CD14-positive monocyte (primary cell): ENCODE results near the gene TENT4A. TPM values are rescaled to one million over a fixed set of nuclear protein-coding genes. Genes with fewer than 3 reads are reported as not detected.

ENCODE experiments used
- DNase-seq, 3 donors: peaks; one replicate each; pipeline ENCODE4 v3.0.0-alpha.2; 2011 to 2022
- H2AFZ ChIP-seq: 2 replicates; pipeline ENCODE4 v1.6.0; 2012; ENCODE audit warnings: mild to moderate bottlenecking, low read depth, low read length, inconsistent platforms; ENCODE audit not compliant: insufficient read depth, poor library complexity, severe bottlenecking
- H3K27ac ChIP-seq, 2 donors: 1 replicate in 1 of 2; 2 replicates in 1 of 2; pipeline ENCODE4 v1.5.1; 2012 to 2013; ENCODE audit warnings: low read length in 2 of 2, control low read depth in 1 of 2, inconsistent platforms in 1 of 2, low read depth in 1 of 2, mild to moderate bottlenecking in 1 of 2
- H3K27me3 ChIP-seq, 2 donors: one replicate each; pipeline versions ENCODE4 v1.6.0 to v1.6.1; 2011 to 2013; ENCODE audit warnings: low read length in 2 of 2; ENCODE audit not compliant: control insufficient read depth in 2 of 2, insufficient read depth in 2 of 2
- H3K36me3 ChIP-seq, 2 donors: replicated peaks in 1 of 2; 1 replicate in 1 of 2; 2 replicates in 1 of 2; pipeline versions ENCODE4 v1.5.1 to v1.6.1; 2012 to 2013; ENCODE audit warnings: low read length in 2 of 2, control low read depth in 1 of 2, inconsistent platforms in 1 of 2, mild to moderate bottlenecking in 1 of 2; ENCODE audit not compliant: insufficient read depth in 2 of 2, control insufficient read depth in 1 of 2
- H3K4me1 ChIP-seq, 2 donors: 1 replicate in 1 of 2; 2 replicates in 1 of 2; pipeline versions ENCODE4 v1.5.1 to v1.6.1; 2012 to 2013; ENCODE audit warnings: low read length in 2 of 2, control low read depth in 1 of 2, inconsistent platforms in 1 of 2, mild to moderate bottlenecking in 1 of 2, moderate library complexity in 1 of 2; ENCODE audit not compliant: insufficient read depth in 2 of 2, control insufficient read depth in 1 of 2
- H3K4me2 ChIP-seq: replicated peaks from 2 replicates; pipeline ENCODE3; 2012; ENCODE audit warnings: low read length, moderate library complexity, mild to moderate bottlenecking; ENCODE audit not compliant: poor library complexity, severe bottlenecking; ENCODE audit errors: extremely low read depth
- H3K4me3 ChIP-seq, 3 experiments: fragments of 200-600 bp in 1 of 3; sonication (generic) in 1 of 3; replicated peaks in 1 of 3; 1 replicate in 2 of 3; 2 replicates in 1 of 3; pipeline ENCODE4 v1.5.1; 2011 to 2013; ENCODE audit warnings: low read length in 3 of 3, mild to moderate bottlenecking in 3 of 3, control low read depth in 2 of 3, low read depth in 2 of 3, inconsistent platforms in 1 of 3, moderate library complexity in 1 of 3
- H3K79me2 ChIP-seq: 2 replicates; pipeline ENCODE4 v1.6.0; 2012; ENCODE audit warnings: mild to moderate bottlenecking, control low read depth, inconsistent platforms, low read length, moderate library complexity; ENCODE audit not compliant: insufficient read depth
- H3K9ac ChIP-seq: 2 replicates; pipeline ENCODE4 v1.6.0; 2017; ENCODE audit warnings: low read length, mild to moderate bottlenecking; ENCODE audit not compliant: insufficient read depth, poor library complexity, severe bottlenecking
- H3K9me3 ChIP-seq, 2 donors: replicated peaks in 1 of 2; 1 replicate in 1 of 2; 2 replicates in 1 of 2; pipeline versions ENCODE4 v1.5.1 to v1.6.1; 2012 to 2013; ENCODE audit warnings: low read length in 2 of 2, control low read depth in 1 of 2; ENCODE audit not compliant: control insufficient read depth in 1 of 2, insufficient read depth in 1 of 2
- H4K20me1 ChIP-seq: 2 replicates; pipeline ENCODE4 v1.6.0; 2012; ENCODE audit warnings: mild to moderate bottlenecking, low read length, control low read depth, moderate library complexity; ENCODE audit not compliant: insufficient read depth
- H3K27ac Mint-ChIP-seq, 7 donors: one replicate each; pipeline ENCODE4 v1.8.0; 2020; ENCODE audit warnings: mild to moderate bottlenecking in 7 of 7, mixed read lengths in 7 of 7, moderate library complexity in 6 of 7, inconsistent platforms in 2 of 7
- H3K27me3 Mint-ChIP-seq, 3 donors: one replicate each; pipeline ENCODE4 v1.8.0; 2021 to 2022; ENCODE audit warnings: low read depth in 3 of 3, mild to moderate bottlenecking in 3 of 3, mixed read lengths in 3 of 3, moderate library complexity in 3 of 3, inconsistent platforms in 1 of 3
- H3K36me3 Mint-ChIP-seq, 2 donors: one replicate each; pipeline ENCODE4 v1.8.0; 2020; ENCODE audit warnings: mixed read lengths in 2 of 2, inconsistent platforms in 1 of 2, mild to moderate bottlenecking in 1 of 2
- H3K4me1 Mint-ChIP-seq: one replicate; pipeline ENCODE4 v1.8.0; 2020; ENCODE audit warnings: mild to moderate bottlenecking, mixed read lengths
- H3K4me3 Mint-ChIP-seq, 2 donors: one replicate each; pipeline ENCODE4 v1.8.0; 2020; ENCODE audit warnings: mild to moderate bottlenecking in 2 of 2, mixed read lengths in 2 of 2, moderate library complexity in 1 of 2
- H3K9me3 Mint-ChIP-seq, 7 donors: one replicate each; pipeline ENCODE4 v1.8.0; 2020 to 2022; ENCODE audit warnings: mixed read lengths in 7 of 7, mild to moderate bottlenecking in 6 of 7, moderate library complexity in 6 of 7, inconsistent platforms in 2 of 7
- CTCF ChIP-seq: fragments of 200-600 bp; IDR thresholded peaks from one replicate; pipeline ENCODE4 v1.8.0; 2022; ENCODE audit warnings: antibody characterized with exemption, mild to moderate bottlenecking
- WGBS: methylation state at CpG from one replicate; pipeline ENCODE4 v1.1.5; 2013; ENCODE audit warnings: missing lambda C conversion rate; ENCODE audit not compliant: insufficient coverage; 5-methylcytosine and 5-hydroxymethylcytosine counted together
- intact Hi-C, 2 donors: fragments of 100-400 bp; cut with micrococcal nuclease; formaldehyde crosslinking; loops; one replicate each; pipeline versions ENCODE4 v1.15.0 to v1.15.1; 2023
- polyA plus RNA-seq, 3 donors: library from polyadenylated mRNA; depleted of rRNA in 1 of 3; unstranded in 2 of 3; stranded (reverse) in 1 of 3; fragments of 300-500 nt in 2 of 3; fragments of >200 nt in 1 of 3; fragmentation: Illumina TruSeq in 2 of 3; gene quantifications; 1 replicate in 2 of 3; 2 replicates in 1 of 3; pipeline ENCODE4 v1.2.3, GENCODE V29; 2012 to 2021

The TENT4A gene
- polyA plus RNA-seq, 3 donors, result 0.17 to 15.6 (median 0.44) TPM

- Histone ChIP-seq H3K4me2 (no peak overlapping the region), H4K20me1 (no peaks in the 10 kb centered on the region), H3K27me3 (peaks cover 10 to 31% of the 10 kb centered on the region in 2 donors), H3K9me3 (no peaks in the 10 kb centered on the region), H3K27ac (no peak overlapping the region), H3K36me3 (no peaks in the 10 kb centered on the region), H3K79me2 (no peaks in the 10 kb centered on the region), H3K9ac (no peak overlapping the region), H3K4me3 (no peak overlapping the region), H2AFZ (no peak overlapping the region), H3K4me1 (peaks cover 16 to 25% of the 10 kb centered on the region in 2 donors)
- peaks cover 20 to 41% (median 27%) of the 10 kb centered on the region in 3 donors for H3K27me3 Mint-ChIP-seq
- 80% methylated on average over 7 of the region's 12 CpGs for WGBS
- DNase-seq, result no peak
- intact Hi-C loops, result no loop called here
- peaks cover 0 to 4% (median 2%) of the 10 kb centered on the region in 7 donors for H3K9me3 Mint-ChIP-seq
- H3K4me1 Mint-ChIP-seq, result peaks cover 28% of the 10 kb centered on the region
- no peak for TF ChIP-seq CTCF
- no peak overlapping the region for H3K27ac Mint-ChIP-seq
- H3K36me3 Mint-ChIP-seq, result no peaks in the 10 kb centered on the region
- H3K4me3 Mint-ChIP-seq, result no peak overlapping the region
Measured at GRCh38 chr5:6701491-6701890, 11.7 kb upstream of the TENT4A start.

GRCh38 chr5:6702633-6703032, 10.6 kb upstream of the TENT4A start:
- H3K36me3 ChIP-seq, result no peaks in the 10 kb centered on the region
- intact Hi-C loops, result no loop called here
- Mint-ChIP-seq H3K36me3 (no peaks in the 10 kb centered on the region), H3K27me3 (peaks cover 20 to 30% (median 30%) of the 10 kb centered on the region in 3 donors), H3K27ac (no peak overlapping the region), H3K9me3 (peaks cover 0 to 8% (median 1%) of the 10 kb centered on the region in 7 donors), H3K4me1 (peaks cover 28% of the 10 kb centered on the region), H3K4me3 (no peak overlapping the region)
- no peak overlapping the region for H2AFZ ChIP-seq
- no peak overlapping the region for H3K4me3 ChIP-seq
- no peak overlapping the region for H3K4me2 ChIP-seq
- H3K9ac ChIP-seq, result no peak overlapping the region
- peaks cover 10 to 26% of the 10 kb centered on the region in 2 donors for H3K27me3 ChIP-seq
- peaks cover 16 to 25% of the 10 kb centered on the region in 2 donors for H3K4me1 ChIP-seq
- WGBS, result 100% methylated on average over 3 of the region's 6 CpGs
- no peak for TF ChIP-seq CTCF
- H3K27ac ChIP-seq, result no peak overlapping the region
- H3K79me2 ChIP-seq, result no peaks in the 10 kb centered on the region
- H3K9me3 ChIP-seq, result no peaks in the 10 kb centered on the region
- no peak for DNase-seq
- H4K20me1 ChIP-seq, result no peaks in the 10 kb centered on the region
